H9 (cell line): ENCODE results near the gene RIT2. TPM values are rescaled to one million over a fixed set of nuclear protein-coding genes. Genes with fewer than 3 reads are reported as not detected.

Experiments
- DNase-seq: peaks from one replicate; pipeline ENCODE4 v3.0.0-alpha.2; 2017
- H2AFZ ChIP-seq: one replicate; pipeline ENCODE4 v1.6.1; 2013; ENCODE audit warnings: mild to moderate bottlenecking, low read length, control low read depth, moderate library complexity
- H2AK5ac ChIP-seq: 2 replicates; pipeline ENCODE4 v1.6.1; 2013; ENCODE audit warnings: low read length, control low read depth, mixed read lengths; ENCODE audit not compliant: insufficient read length
- H2BK120ac ChIP-seq: one replicate; pipeline ENCODE4 v1.6.1; 2013; ENCODE audit warnings: low read depth, mild to moderate bottlenecking, low read length, control low read depth, inconsistent platforms; ENCODE audit not compliant: poor library complexity, severe bottlenecking
- H2BK12ac ChIP-seq: 2 replicates; pipeline ENCODE4 v1.6.1; 2013; ENCODE audit warnings: low read length, control low read depth, mixed read lengths, low read depth; ENCODE audit not compliant: insufficient read length
- H2BK15ac ChIP-seq: 2 replicates; pipeline ENCODE4 v1.6.1; 2013; ENCODE audit warnings: low read depth, low read length, control low read depth
- H2BK20ac ChIP-seq: one replicate; pipeline ENCODE4 v1.6.1; 2013; ENCODE audit warnings: low read depth, mild to moderate bottlenecking, low read length, control low read depth, inconsistent platforms; ENCODE audit not compliant: poor library complexity, severe bottlenecking
- H2BK5ac ChIP-seq: 2 replicates; pipeline ENCODE4 v1.6.1; 2013; ENCODE audit warnings: low read length, control low read depth, mixed read lengths; ENCODE audit not compliant: insufficient read length
- H3K14ac ChIP-seq: 2 replicates; pipeline ENCODE4 v1.6.1; 2013; ENCODE audit warnings: low read length, control low read depth; ENCODE audit not compliant: insufficient read depth
- H3K18ac ChIP-seq: 2 replicates; pipeline ENCODE4 v1.6.1; 2013; ENCODE audit warnings: low read depth, mild to moderate bottlenecking, mixed read lengths, low read length, control low read depth; ENCODE audit not compliant: insufficient read length
- H3K23ac ChIP-seq: 2 replicates; pipeline ENCODE4 v1.6.1; 2013; ENCODE audit warnings: low read length, control low read depth, mixed read lengths, low read depth; ENCODE audit not compliant: insufficient read length
- H3K23me2 ChIP-seq: 2 replicates; pipeline ENCODE4 v1.6.1; 2013; ENCODE audit warnings: low read depth, mild to moderate bottlenecking, mixed read lengths, low read length, control low read depth; ENCODE audit not compliant: insufficient read length, poor library complexity, severe bottlenecking
- H3K27ac ChIP-seq: 2 replicates; pipeline ENCODE4 v1.5.1; 2013; ENCODE audit warnings: low read length, control low read depth, mixed read lengths, low read depth; ENCODE audit not compliant: insufficient read length
- H3K27me3 ChIP-seq: 2 replicates; pipeline ENCODE4 v1.6.1; 2013; ENCODE audit warnings: low read length, control low read depth, inconsistent platforms; ENCODE audit not compliant: insufficient read depth
- H3K4ac ChIP-seq: 2 replicates; pipeline ENCODE4 v1.6.1; 2013; ENCODE audit warnings: low read depth, mild to moderate bottlenecking, control low read depth, inconsistent platforms, low read length, moderate library complexity
- H3K4me1 ChIP-seq: 2 replicates; pipeline ENCODE4 v1.6.1; 2013; ENCODE audit warnings: low read length, control low read depth, inconsistent platforms; ENCODE audit not compliant: insufficient read depth
- H3K4me2 ChIP-seq: 2 replicates; pipeline ENCODE4 v1.6.1; 2013; ENCODE audit warnings: low read length, control low read depth, mixed read lengths; ENCODE audit not compliant: insufficient read length, insufficient read depth
- H3K56ac ChIP-seq: 2 replicates; pipeline ENCODE4 v1.6.1; 2013; ENCODE audit warnings: low read depth, mild to moderate bottlenecking, mixed read lengths, low read length, control low read depth; ENCODE audit not compliant: insufficient read length
- H3K79me1 ChIP-seq: 2 replicates; pipeline ENCODE4 v1.6.1; 2013; ENCODE audit warnings: low read depth, mild to moderate bottlenecking, moderate library complexity, low read length, control low read depth, inconsistent platforms; ENCODE audit not compliant: insufficient read depth, poor library complexity, severe bottlenecking
- H3K79me2 ChIP-seq: 2 replicates; pipeline ENCODE4 v1.6.1; 2013; ENCODE audit warnings: low read length, control low read depth, inconsistent platforms; ENCODE audit not compliant: insufficient read depth
- H3K9ac ChIP-seq: 2 replicates; pipeline ENCODE4 v1.6.1; 2013; ENCODE audit warnings: low read length, control low read depth, mixed read lengths; ENCODE audit not compliant: insufficient read length; ENCODE audit errors: extremely low read depth
- H3K9me3 ChIP-seq: one replicate; pipeline ENCODE4 v1.6.1; 2013; ENCODE audit warnings: low read depth, low read length, inconsistent platforms; ENCODE audit not compliant: control insufficient read depth
- H3T11ph ChIP-seq: one replicate; pipeline ENCODE4 v1.6.1; 2013; ENCODE audit warnings: mild to moderate bottlenecking, low read length, control low read depth, inconsistent platforms
- H4K20me1 ChIP-seq: one replicate; pipeline ENCODE4 v1.6.1; 2013; ENCODE audit not compliant: control insufficient read depth, insufficient read length, insufficient read depth
- H4K5ac ChIP-seq: 2 replicates; pipeline ENCODE4 v1.6.1; 2013; ENCODE audit warnings: low read depth, mild to moderate bottlenecking, mixed read lengths, low read length, control low read depth; ENCODE audit not compliant: insufficient read length
- H4K8ac ChIP-seq: replicated peaks from 2 replicates; pipeline ENCODE4 v1.6.1; 2013; ENCODE audit warnings: low read length, control low read depth, mixed read lengths, low read depth; ENCODE audit not compliant: insufficient read length
- H4K91ac ChIP-seq: 2 replicates; pipeline ENCODE4 v1.6.1; 2013; ENCODE audit warnings: low read depth, mild to moderate bottlenecking, moderate library complexity, mixed read lengths, low read length, control low read depth; ENCODE audit not compliant: insufficient read length
- H3K27ac Mint-ChIP-seq, 3 experiments: 2 replicates in 2 of 3; 3 replicates in 1 of 3; pipeline ENCODE4 v1.8.0; 2020 to 2021; ENCODE audit warnings: mixed read lengths in 3 of 3, mild to moderate bottlenecking in 1 of 3, moderate library complexity in 1 of 3
- H3K27me3 Mint-ChIP-seq: 2 replicates; pipeline ENCODE4 v1.8.0; 2021; ENCODE audit warnings: low read depth, mild to moderate bottlenecking, moderate library complexity, mixed read lengths
- H3K36me3 Mint-ChIP-seq, 3 experiments: 2 replicates in 2 of 3; 3 replicates in 1 of 3; pipeline ENCODE4 v1.8.0; 2020 to 2021; ENCODE audit warnings: low read depth in 3 of 3, mixed read lengths in 3 of 3; ENCODE audit not compliant: insufficient read depth in 1 of 3
- H3K4me1 Mint-ChIP-seq, 2 experiments: 2 replicates each; pipeline ENCODE4 v1.8.0; 2020; ENCODE audit warnings: mixed read lengths in 2 of 2
- H3K4me3 Mint-ChIP-seq, 2 experiments: 2 replicates in 1 of 2; 3 replicates in 1 of 2; pipeline ENCODE4 v1.8.0; 2020 to 2021; ENCODE audit warnings: mild to moderate bottlenecking in 2 of 2, mixed read lengths in 2 of 2, moderate library complexity in 1 of 2
- H3K9me3 Mint-ChIP-seq, 2 experiments: 2 replicates in 1 of 2; 3 replicates in 1 of 2; pipeline ENCODE4 v1.8.0; 2020; ENCODE audit warnings: mild to moderate bottlenecking in 2 of 2, mixed read lengths in 2 of 2, moderate library complexity in 1 of 2
- WGBS: extraction: QIAGEN DNeasy Blood & Tissue Kit; methylation state at CpG from one replicate; pipeline ENCODE4 v1.1.7; 2013; ENCODE audit warnings: missing lambda C conversion rate, low lambda C conversion rate, mixed read lengths; ENCODE audit not compliant: insufficient read length; ENCODE audit errors: extremely low coverage; 5-methylcytosine and 5-hydroxymethylcytosine counted together
- total RNA-seq: library from RNA; stranded (reverse); gene quantifications from 2 replicates; pipeline ENCODE4 v1.2.1, GENCODE V29; 2021
- TF ChIP-seq, protein P1 (sequence below): fragments of 200-600 bp; sonication (generic); conservative IDR thresholded peaks from 3 replicates; pipeline ENCODE4 v1.8.0; 2021; ENCODE audit warnings: antibody characterized with exemption, mild to moderate bottlenecking

The RIT2 gene
- total RNA-seq, 1 experiment from 2014 or later: 1.2 TPM

DNA sequence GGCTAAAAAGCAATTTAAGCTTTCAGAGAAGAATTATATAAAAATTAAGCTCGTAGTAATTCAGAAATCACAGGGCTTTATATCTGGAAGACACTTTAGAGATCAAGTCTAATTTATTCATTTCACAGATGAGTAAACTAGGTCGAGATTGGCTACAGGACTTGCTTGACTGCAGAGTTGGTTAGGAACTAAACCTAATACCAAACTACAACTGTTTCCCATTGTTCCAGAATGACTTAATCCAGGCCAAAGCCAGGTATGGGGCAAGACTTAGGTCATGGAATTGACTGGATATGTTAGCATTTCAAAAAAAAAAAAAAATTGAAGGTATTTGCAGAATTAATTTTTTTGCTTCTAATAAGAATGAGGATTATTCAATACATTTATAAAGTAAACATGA, 146.1 kb downstream of the RIT2 start:
- Histone ChIP-seq H2AFZ (no peak overlapping the region), H3K23me2 (no peaks in the 10 kb centered on the region), H3K4me1 (no peaks in the 10 kb centered on the region), H2AK5ac (no peak overlapping the region), H2BK20ac (no peak overlapping the region), H4K5ac (no peak overlapping the region), H3K23ac (no peak overlapping the region), H3K14ac (no peak overlapping the region), H4K20me1 (no peaks in the 10 kb centered on the region), H3K9me3 (no peaks in the 10 kb centered on the region), H4K91ac (no peak overlapping the region), H2BK12ac (no peak overlapping the region), H3T11ph (no peak overlapping the region), H3K4me2 (no peak overlapping the region), H2BK15ac (no peak overlapping the region), H3K79me2 (no peaks in the 10 kb centered on the region), H3K9ac (no peak overlapping the region), H3K27me3 (no peaks in the 10 kb centered on the region), H3K56ac (no peak overlapping the region), H4K8ac (no peak overlapping the region), H3K4ac (no peak overlapping the region), H3K79me1 (no peaks in the 10 kb centered on the region), H2BK5ac (no peak overlapping the region), H3K27ac (no peak overlapping the region), H2BK120ac (no peak overlapping the region), H3K18ac (no peak overlapping the region)
- no peak for DNase-seq
- Mint-ChIP-seq H3K4me1 (peaks cover 0 to 1% of the 10 kb centered on the region in 2 experiments; a peak in 1 of 4 replicates), H3K4me3 (no peak overlapping the region), H3K36me3 (no peaks in the 10 kb centered on the region), H3K27ac (no peak overlapping the region), H3K9me3 (no peaks in the 10 kb centered on the region; a peak in 1 of 5 replicates), H3K27me3 (no peaks in the 10 kb centered on the region)
- TF ChIP-seq, protein P1, sequence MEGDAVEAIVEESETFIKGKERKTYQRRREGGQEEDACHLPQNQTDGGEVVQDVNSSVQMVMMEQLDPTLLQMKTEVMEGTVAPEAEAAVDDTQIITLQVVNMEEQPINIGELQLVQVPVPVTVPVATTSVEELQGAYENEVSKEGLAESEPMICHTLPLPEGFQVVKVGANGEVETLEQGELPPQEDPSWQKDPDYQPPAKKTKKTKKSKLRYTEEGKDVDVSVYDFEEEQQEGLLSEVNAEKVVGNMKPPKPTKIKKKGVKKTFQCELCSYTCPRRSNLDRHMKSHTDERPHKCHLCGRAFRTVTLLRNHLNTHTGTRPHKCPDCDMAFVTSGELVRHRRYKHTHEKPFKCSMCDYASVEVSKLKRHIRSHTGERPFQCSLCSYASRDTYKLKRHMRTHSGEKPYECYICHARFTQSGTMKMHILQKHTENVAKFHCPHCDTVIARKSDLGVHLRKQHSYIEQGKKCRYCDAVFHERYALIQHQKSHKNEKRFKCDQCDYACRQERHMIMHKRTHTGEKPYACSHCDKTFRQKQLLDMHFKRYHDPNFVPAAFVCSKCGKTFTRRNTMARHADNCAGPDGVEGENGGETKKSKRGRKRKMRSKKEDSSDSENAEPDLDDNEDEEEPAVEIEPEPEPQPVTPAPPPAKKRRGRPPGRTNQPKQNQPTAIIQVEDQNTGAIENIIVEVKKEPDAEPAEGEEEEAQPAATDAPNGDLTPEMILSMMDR: no peak
- no CpG with 5 or more reads among the region's 2 CpGs for WGBS
